Mesenchymal stem cell (in vitro differentiated cells and primary cell): ENCODE measurements around the gene ATP1B3.

ENCODE experiments used
- DNase-seq: peaks from one replicate; pipeline ENCODE4 v3.0.0-alpha.2; 2013
- H2AFZ ChIP-seq: one replicate; pipeline ENCODE4 v1.6.1; 2013; ENCODE audit warnings: low read depth, mild to moderate bottlenecking, control low read depth, inconsistent platforms, low read length, moderate library complexity
- H2AK5ac ChIP-seq: 2 replicates; pipeline ENCODE4 v1.6.1; 2013; ENCODE audit warnings: low read length, moderate library complexity, mild to moderate bottlenecking, inconsistent platforms; ENCODE audit not compliant: severe bottlenecking
- H2BK120ac ChIP-seq: one replicate; pipeline ENCODE4 v1.6.1; 2013; ENCODE audit warnings: low read depth, mild to moderate bottlenecking, inconsistent platforms, low read length, moderate library complexity
- H2BK12ac ChIP-seq, 2 experiments: one replicate each; pipeline ENCODE4 v1.6.1; 2013; ENCODE audit warnings: inconsistent platforms in 2 of 2, low read length in 2 of 2, mild to moderate bottlenecking in 2 of 2, moderate library complexity in 2 of 2, control low read depth in 1 of 2
- H2BK15ac ChIP-seq: one replicate; pipeline ENCODE4 v1.6.1; 2013; ENCODE audit warnings: mild to moderate bottlenecking, low read depth, inconsistent platforms; ENCODE audit not compliant: poor library complexity, severe bottlenecking
- H2BK5ac ChIP-seq: 2 replicates; pipeline ENCODE4 v1.6.1; 2013; ENCODE audit warnings: low read depth, mild to moderate bottlenecking, low read length, control low read depth, inconsistent platforms; ENCODE audit not compliant: poor library complexity, severe bottlenecking
- H3K14ac ChIP-seq, 2 experiments: one replicate each; pipeline ENCODE4 v1.6.1; 2013; ENCODE audit warnings: inconsistent platforms in 2 of 2, low read length in 2 of 2, control low read depth in 1 of 2, mild to moderate bottlenecking in 1 of 2, moderate library complexity in 1 of 2
- H3K18ac ChIP-seq, 2 experiments: one replicate each; pipeline ENCODE4 v1.6.1; 2013; ENCODE audit warnings: inconsistent platforms in 2 of 2, low read length in 2 of 2, control low read depth in 1 of 2, low read depth in 1 of 2, mild to moderate bottlenecking in 1 of 2
- H3K23ac ChIP-seq, 2 experiments: one replicate each; pipeline ENCODE4 v1.6.1; 2013; ENCODE audit warnings: inconsistent platforms in 2 of 2, low read length in 2 of 2, mild to moderate bottlenecking in 2 of 2, moderate library complexity in 2 of 2, control low read depth in 1 of 2
- H3K27ac ChIP-seq: 2 replicates; pipeline ENCODE4 v1.5.1; 2013; ENCODE audit warnings: mild to moderate bottlenecking, moderate library complexity, low read length, control low read depth, inconsistent platforms; ENCODE audit not compliant: poor library complexity, severe bottlenecking
- H3K27me3 ChIP-seq, 2 experiments: 2 replicates each; pipeline versions ENCODE4 v1.6.1 to v1.7.0; 2013; ENCODE audit warnings: low read length in 2 of 2, mild to moderate bottlenecking in 2 of 2, moderate library complexity in 2 of 2, control low read depth in 1 of 2, inconsistent platforms in 1 of 2; ENCODE audit not compliant: control insufficient read depth in 1 of 2, insufficient read depth in 1 of 2
- H3K36me3 ChIP-seq, 2 experiments: 2 replicates each; pipeline versions ENCODE4 v1.6.1 to v1.7.0; 2013; ENCODE audit warnings: low read length in 2 of 2, control low read depth in 1 of 2, inconsistent platforms in 1 of 2, low read depth in 1 of 2, mild to moderate bottlenecking in 1 of 2; ENCODE audit not compliant: insufficient read depth in 2 of 2, control insufficient read depth in 1 of 2
- H3K4ac ChIP-seq, 2 experiments: one replicate each; pipeline ENCODE4 v1.6.1; 2013; ENCODE audit warnings: inconsistent platforms in 2 of 2, low read length in 2 of 2, mild to moderate bottlenecking in 2 of 2, moderate library complexity in 2 of 2, control low read depth in 1 of 2, low read depth in 1 of 2
- H3K4me1 ChIP-seq: 2 replicates; pipeline ENCODE4 v1.6.1; 2013; ENCODE audit warnings: low read depth, low read length, control low read depth; ENCODE audit not compliant: control insufficient read depth, insufficient read depth
- H3K4me2 ChIP-seq: 2 replicates; pipeline ENCODE4 v1.6.1; 2013; ENCODE audit warnings: low read length, mild to moderate bottlenecking, inconsistent platforms; ENCODE audit not compliant: poor library complexity, severe bottlenecking
- H3K4me3 ChIP-seq, 2 experiments: 2 replicates each; pipeline versions ENCODE4 v1.5.1 to v1.7.0; 2013; ENCODE audit warnings: low read length in 2 of 2, mild to moderate bottlenecking in 2 of 2, control low read depth in 1 of 2, low read depth in 1 of 2; ENCODE audit not compliant: insufficient read depth in 1 of 2
- H3K79me1 ChIP-seq: replicated peaks from 2 replicates; pipeline ENCODE4 v1.6.1; 2013; ENCODE audit warnings: mild to moderate bottlenecking, control low read depth, low read length, inconsistent platforms; ENCODE audit not compliant: poor library complexity, severe bottlenecking
- H3K9ac ChIP-seq: 2 replicates; pipeline ENCODE4 v1.7.0; 2013; ENCODE audit warnings: mild to moderate bottlenecking, low read length, moderate library complexity
- H3K9me3 ChIP-seq: 2 replicates; pipeline ENCODE4 v1.7.0; 2013; ENCODE audit warnings: mild to moderate bottlenecking, low read length; ENCODE audit not compliant: control insufficient read depth
- H4K8ac ChIP-seq: one replicate; pipeline ENCODE4 v1.6.1; 2013; ENCODE audit warnings: inconsistent platforms, mild to moderate bottlenecking, low read length, moderate library complexity
- H4K91ac ChIP-seq: one replicate; pipeline ENCODE4 v1.6.1; 2013; ENCODE audit warnings: mild to moderate bottlenecking, low read length, inconsistent platforms
- WGBS: methylation state at CpG from one replicate; pipeline ENCODE4 v1.1.7; 2013; ENCODE audit warnings: mixed read lengths; 5-methylcytosine and 5-hydroxymethylcytosine counted together

ATP1B3 gene

DNA sequence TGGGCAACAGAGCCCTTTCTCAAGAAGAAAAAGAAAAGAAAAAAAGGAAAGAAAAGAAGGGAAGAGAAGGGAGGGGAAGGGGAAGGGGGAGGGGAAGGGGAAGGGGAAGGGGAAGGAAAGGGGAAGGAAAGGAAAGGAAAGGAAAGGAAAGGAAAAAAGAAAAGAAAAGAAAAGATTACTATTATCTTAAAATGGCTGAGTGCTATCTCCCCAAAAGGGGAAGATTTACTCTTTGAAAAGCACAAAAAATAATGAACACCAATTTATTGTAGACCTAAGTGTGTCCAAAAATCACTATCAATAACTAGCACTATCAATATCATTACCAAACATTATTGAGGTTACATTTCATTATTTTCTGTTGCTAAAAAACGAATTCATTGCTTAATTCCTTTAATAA lies 89.0 kb downstream of the ATP1B3 start:
- WGBS = no CpG with 5 or more reads among the region's 1 CpG
- Histone ChIP-seq H3K4ac (no peak overlapping the region), H2BK15ac (no peak overlapping the region), H3K9ac (no peak overlapping the region), H3K9me3 (no peaks in the 10 kb centered on the region), H2AFZ (no peak overlapping the region), H3K4me3 (no peak overlapping the region), H3K27me3 (no peaks in the 10 kb centered on the region), H3K18ac (no peak overlapping the region), H3K36me3 (peaks cover 14 to 24% of the 10 kb centered on the region in 2 experiments), H3K4me2 (no peak overlapping the region), H4K91ac (no peak overlapping the region), H4K8ac (no peak overlapping the region), H2AK5ac (no peak overlapping the region), H2BK12ac (no peak overlapping the region), H3K14ac (no peak overlapping the region), H3K4me1 (peaks cover 2% of the 10 kb centered on the region), H2BK120ac (no peak overlapping the region), H3K79me1 (peaks cover 5% of the 10 kb centered on the region), H3K27ac (no peak overlapping the region), H3K23ac (no peak overlapping the region), H2BK5ac (no peak overlapping the region)
- DNase-seq = no peak

DNA sequence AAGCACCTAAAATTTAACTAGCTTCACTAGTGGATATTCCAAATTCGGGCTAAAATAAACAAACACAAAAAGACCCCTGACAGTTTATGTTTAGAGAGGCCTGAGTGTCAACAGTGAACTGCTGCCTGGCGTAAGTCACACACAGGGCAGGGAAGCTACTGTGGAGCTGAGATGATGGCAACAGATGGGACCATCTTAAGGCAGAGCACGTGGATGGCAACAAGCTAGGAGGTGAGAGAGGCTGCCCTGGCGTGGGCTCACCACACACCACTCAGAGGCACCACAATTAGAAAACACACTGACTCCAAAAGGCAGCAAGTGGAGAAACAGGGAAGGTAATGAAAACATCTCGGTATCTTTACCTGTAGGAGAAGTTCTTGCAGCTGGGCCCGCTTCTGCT lies 93.3 kb downstream of the ATP1B3 start:
- Histone ChIP-seq H3K4ac (no peak overlapping the region), H3K4me1 (no peaks in the 10 kb centered on the region), H3K9ac (no peak overlapping the region), H3K4me2 (no peak overlapping the region), H3K23ac (no peak overlapping the region), H3K36me3 (peaks cover 7 to 8% of the 10 kb centered on the region in 2 experiments), H2BK5ac (no peak overlapping the region), H2AFZ (no peak overlapping the region), H3K18ac (no peak overlapping the region), H2BK12ac (no peak overlapping the region), H3K27me3 (no peaks in the 10 kb centered on the region), H2BK15ac (no peak overlapping the region), H3K9me3 (no peaks in the 10 kb centered on the region), H3K14ac (no peak overlapping the region), H3K4me3 (peak overlapping the region in 1 of 2 experiments; percentile 40), H2AK5ac (no peak overlapping the region), H3K27ac (no peak overlapping the region), H2BK120ac (no peak overlapping the region), H4K91ac (no peak overlapping the region), H4K8ac (no peak overlapping the region), H3K79me1 (peaks cover 3% of the 10 kb centered on the region)
- DNase-seq = no peak
- WGBS = 90% methylated on average over 2 of the region's 6 CpGs

DNA sequence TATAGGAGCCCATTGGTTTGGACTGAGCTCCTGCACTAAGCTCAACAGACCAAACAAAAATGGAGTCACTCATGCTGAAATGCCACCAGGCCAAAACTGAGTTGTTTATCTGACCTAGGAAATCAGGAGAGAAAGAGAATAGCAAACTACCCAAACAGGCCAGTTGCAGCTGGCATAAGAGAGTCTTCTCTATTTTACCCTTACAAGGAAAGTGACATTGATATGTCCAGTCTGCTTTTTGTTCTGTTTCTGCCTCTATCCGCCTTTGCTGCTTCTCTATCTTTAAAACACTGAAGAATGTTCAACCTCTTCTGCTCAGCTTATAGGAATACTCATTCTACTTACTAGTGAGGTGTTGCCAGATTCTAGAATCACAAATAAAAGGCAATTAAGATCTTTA lies 95.1 kb downstream of the ATP1B3 start:
- Histone ChIP-seq H3K36me3 (peaks cover 8 to 12% of the 10 kb centered on the region in 2 experiments), H4K8ac (no peak overlapping the region), H2AFZ (no peak overlapping the region), H2BK12ac (no peak overlapping the region), H4K91ac (no peak overlapping the region), H3K79me1 (peaks cover 2% of the 10 kb centered on the region), H3K4me2 (no peak overlapping the region), H3K23ac (no peak overlapping the region), H3K27ac (no peak overlapping the region), H3K9me3 (no peaks in the 10 kb centered on the region), H3K4ac (no peak overlapping the region), H2BK5ac (no peak overlapping the region), H2BK15ac (no peak overlapping the region), H2AK5ac (no peak overlapping the region), H3K9ac (no peak overlapping the region), H3K4me1 (no peaks in the 10 kb centered on the region), H3K4me3 (no peak overlapping the region), H3K18ac (no peak overlapping the region), H2BK120ac (no peak overlapping the region), H3K27me3 (no peaks in the 10 kb centered on the region), H3K14ac (no peak overlapping the region)
- no peak for DNase-seq
- WGBS = no CpG with 5 or more reads among the region's 1 CpG

DNA sequence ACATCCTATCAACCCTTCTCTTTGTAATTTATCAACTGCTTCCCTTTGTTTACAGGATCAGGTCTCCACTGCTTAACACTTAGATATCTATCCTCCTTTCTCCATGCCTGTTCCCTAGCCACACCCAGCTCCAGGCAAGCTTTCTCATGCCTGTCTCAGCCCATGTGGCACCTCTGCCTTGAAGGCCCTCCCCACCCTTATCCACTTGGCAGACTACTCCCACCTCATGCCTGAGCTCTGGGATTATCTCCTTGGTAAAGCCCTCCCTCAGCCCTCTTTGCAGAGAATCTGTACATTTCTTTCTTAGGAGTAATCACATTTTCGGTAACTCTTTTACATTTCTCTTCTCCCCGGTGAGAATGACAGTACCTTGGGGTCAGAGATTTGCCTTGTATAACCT lies 96.0 kb downstream of the ATP1B3 start:
- Histone ChIP-seq H3K9ac (no peak overlapping the region), H3K27ac (no peak overlapping the region), H3K36me3 (peaks cover 9 to 12% of the 10 kb centered on the region in 2 experiments), H2BK12ac (no peak overlapping the region), H3K4me1 (no peaks in the 10 kb centered on the region), H3K79me1 (peaks cover 2% of the 10 kb centered on the region), H2AK5ac (no peak overlapping the region), H4K8ac (no peak overlapping the region), H3K27me3 (no peaks in the 10 kb centered on the region), H3K4ac (no peak overlapping the region), H2BK5ac (no peak overlapping the region), H3K18ac (no peak overlapping the region), H3K14ac (no peak overlapping the region), H3K4me3 (no peak overlapping the region), H4K91ac (no peak overlapping the region), H2BK15ac (no peak overlapping the region), H3K4me2 (no peak overlapping the region), H2BK120ac (no peak overlapping the region), H2AFZ (no peak overlapping the region), H3K9me3 (no peaks in the 10 kb centered on the region), H3K23ac (no peak overlapping the region)
- DNase-seq = no peak
- 100% methylated on average over 1 of the region's 2 CpGs for WGBS
